HG03280 (cell line): ENCODE measurements around the gene GRIK4.
"Not testable (repeated sequence)": the region's sequence is repeated elsewhere in the genome, so short reads cannot be mapped to it uniquely, and the experiment has no call there.

ENCODE experiments used
- ATAC-seq: cut with Tn5 transposase; IDR thresholded peaks from one replicate; pipeline ENCODE4 v1.9.1; 2021; ENCODE audit warnings: mild to moderate bottlenecking, moderate library complexity; ENCODE audit not compliant: unreplicated experiment

GRIK4 gene, protein sequence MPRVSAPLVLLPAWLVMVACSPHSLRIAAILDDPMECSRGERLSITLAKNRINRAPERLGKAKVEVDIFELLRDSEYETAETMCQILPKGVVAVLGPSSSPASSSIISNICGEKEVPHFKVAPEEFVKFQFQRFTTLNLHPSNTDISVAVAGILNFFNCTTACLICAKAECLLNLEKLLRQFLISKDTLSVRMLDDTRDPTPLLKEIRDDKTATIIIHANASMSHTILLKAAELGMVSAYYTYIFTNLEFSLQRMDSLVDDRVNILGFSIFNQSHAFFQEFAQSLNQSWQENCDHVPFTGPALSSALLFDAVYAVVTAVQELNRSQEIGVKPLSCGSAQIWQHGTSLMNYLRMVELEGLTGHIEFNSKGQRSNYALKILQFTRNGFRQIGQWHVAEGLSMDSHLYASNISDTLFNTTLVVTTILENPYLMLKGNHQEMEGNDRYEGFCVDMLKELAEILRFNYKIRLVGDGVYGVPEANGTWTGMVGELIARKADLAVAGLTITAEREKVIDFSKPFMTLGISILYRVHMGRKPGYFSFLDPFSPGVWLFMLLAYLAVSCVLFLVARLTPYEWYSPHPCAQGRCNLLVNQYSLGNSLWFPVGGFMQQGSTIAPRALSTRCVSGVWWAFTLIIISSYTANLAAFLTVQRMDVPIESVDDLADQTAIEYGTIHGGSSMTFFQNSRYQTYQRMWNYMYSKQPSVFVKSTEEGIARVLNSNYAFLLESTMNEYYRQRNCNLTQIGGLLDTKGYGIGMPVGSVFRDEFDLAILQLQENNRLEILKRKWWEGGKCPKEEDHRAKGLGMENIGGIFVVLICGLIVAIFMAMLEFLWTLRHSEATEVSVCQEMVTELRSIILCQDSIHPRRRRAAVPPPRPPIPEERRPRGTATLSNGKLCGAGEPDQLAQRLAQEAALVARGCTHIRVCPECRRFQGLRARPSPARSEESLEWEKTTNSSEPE

GRCh38 chr11:120511116-120511819 is at the start of gene GRIK4:
TSS of gene GRIK4 (plus strand) at chr11:120511748. CDS start at chr11:120660319, 148,571 bp downstream.
- ATAC-seq: peak; percentile 89

GRCh38 chr11:120462825-120463224 is 48.7 kb upstream of the GRIK4 start:
- no peak for ATAC-seq

- no peak for ATAC-seq
Measured at GRCh38 chr11:120465921-120466534, 45.5 kb upstream of the GRIK4 start.

DNA sequence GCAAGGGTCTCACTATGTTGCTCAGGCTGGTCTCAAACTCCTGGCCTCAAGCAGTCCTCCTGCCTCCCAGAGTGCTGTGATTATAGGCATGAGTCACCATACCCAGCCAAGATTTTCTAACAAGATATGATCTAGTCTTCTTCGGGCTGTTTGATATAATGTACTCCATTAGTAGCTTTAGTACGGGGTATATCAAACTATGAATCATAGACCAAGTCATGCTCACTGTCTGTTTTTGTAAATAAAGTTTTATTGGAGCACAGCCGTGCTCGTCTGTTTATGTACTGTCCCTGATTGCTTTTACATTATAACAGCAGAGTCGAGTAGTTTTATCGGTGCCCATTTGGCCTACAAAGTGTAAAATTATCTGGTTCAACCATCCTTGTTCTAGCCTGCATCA is 43.9 kb upstream of the GRIK4 start:
- no peak for ATAC-seq

DNA sequence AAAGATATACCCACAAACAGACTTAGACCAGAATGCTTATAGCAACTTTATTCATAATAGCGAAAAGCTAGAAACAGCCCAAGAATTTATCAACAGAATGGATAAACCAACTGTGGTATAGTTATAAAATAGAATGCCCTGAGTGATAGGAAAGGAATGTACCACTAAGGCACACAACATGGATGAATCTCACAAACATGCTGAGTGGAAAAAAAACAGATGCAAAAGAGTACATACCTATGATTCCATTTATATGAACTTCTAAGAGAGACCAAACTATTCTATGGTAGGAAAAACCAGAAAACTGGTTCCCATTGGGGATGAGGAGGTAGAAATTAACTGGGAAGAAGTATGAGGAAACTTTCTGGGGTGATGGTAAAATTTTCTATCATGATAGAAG is 40.4 kb upstream of the GRIK4 start:
- ATAC-seq: no peak

DNA sequence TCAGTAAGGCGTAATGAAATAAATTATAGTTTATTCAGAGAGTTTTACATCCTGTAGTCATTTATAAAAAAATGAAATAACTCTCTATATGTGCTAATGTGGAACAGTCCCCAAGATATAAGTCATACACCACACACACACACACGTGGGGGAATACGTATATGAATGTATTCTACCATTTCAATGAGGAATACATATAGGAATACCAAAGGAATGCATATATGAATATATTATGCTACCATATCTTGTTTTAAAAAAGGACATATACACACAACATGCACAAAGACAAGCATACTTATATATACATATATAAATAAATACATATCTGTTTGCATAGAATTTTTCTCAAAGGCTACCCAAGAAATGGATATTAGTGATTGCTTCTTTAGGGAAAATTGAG is 39.6 kb upstream of the GRIK4 start:
- ATAC-seq: no peak

DNA sequence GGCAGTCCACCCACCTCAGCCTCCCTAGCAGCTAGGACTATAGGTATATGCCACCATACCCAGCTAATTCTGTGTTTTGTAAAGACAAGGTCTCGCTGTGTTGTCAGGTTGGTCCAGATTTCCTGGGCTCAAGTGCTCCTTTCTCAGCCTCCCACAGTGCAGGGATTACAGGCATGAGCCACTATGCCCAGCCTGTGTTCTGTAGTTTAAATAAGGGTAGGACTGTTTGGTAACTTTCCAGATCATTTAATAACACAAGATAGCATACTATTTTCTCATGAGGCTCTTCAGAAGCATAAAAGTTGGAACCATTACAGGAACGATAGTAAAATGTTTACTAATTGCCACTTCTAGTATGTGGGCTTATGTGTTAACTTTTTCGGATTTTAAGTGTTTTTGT is 38.0 kb upstream of the GRIK4 start:
- ATAC-seq: no peak

DNA sequence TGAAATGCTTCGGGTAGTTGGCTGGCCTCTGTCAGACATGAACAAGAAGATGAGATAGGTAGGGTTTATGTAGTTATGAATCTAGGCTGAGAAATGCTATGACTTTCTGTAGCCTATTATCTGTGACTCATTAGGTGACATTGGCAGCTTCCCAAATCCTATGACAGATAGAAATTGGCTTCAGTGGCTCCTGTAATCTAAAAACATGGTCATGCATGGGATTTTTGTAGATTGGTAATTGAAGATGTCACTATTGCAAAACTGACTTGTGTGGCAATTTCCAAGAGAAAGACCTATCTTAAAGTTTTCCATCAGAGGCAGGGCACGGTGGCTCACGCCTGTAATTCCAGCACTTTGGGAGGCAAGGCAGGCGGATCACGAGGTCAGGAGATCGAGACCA is 29.4 kb upstream of the GRIK4 start:
- no peak for ATAC-seq

DNA sequence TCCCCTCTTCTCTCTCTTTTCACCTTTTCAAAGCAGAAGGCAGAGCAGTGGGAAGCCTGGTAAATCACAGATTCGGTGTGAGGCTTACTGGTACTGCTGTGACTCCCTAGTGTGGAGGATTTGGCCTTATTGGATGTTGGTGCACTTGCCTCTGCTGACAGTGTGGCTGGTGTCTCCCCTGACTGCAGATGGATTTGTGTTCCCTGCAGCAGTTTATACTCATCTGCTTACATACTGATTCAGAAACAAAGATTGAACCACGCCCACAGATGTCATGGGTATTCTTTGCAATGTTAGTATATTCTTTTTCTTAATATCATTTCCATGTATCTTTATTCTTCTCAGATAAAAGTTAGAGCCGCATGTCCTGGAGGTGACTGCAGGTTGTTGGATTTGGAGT is 26.8 kb upstream of the GRIK4 start:
- no peak for ATAC-seq

GRCh38 chr11:120486138-120486537 is 25.4 kb upstream of the GRIK4 start:
- no peak for ATAC-seq

GRCh38 chr11:120489799-120490198 is 21.7 kb upstream of the GRIK4 start:
- no peak for ATAC-seq

DNA sequence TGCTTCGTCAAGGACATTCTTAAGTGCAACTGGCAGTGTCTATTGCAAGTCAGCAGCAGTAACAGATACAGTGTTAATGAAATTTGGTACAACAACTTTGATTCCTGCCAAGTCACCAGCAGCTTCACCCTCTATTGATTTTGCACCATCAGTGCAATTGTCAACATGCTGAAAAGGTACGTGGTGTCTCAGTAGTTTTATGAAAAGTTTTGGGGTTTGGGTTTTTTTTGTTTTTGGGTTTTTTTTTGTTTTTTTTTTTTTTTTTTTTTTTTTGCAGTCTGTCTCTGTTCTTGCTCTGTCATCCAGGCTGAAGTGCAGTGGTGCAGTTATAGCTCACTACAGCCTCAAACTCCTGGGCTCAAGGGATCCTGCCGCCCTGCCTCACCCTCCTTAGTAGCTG is 19.1 kb upstream of the GRIK4 start:
- ATAC-seq: no peak

DNA sequence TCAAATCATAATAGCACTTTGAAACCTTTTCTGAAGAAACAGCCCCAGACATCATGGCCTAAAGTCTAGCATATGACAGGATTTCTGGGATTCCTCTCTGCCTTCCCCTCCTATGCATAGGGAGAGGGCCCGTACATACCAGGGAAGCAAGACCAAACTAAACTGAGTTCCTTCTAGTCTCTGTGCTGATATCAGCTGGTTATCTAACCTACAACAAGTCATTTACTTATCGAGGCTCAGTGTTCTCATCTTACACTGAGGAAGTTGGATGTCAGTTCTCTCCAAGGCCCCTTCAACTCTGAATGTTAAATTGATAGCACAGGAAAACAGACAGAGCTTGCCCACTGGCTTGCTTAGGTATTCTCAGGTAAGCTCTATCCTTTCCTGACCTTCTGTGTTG is 17.0 kb upstream of the GRIK4 start:
- no peak for ATAC-seq

GRCh38 chr11:120499088-120499487 is 12.5 kb upstream of the GRIK4 start:
- ATAC-seq: no peak

DNA sequence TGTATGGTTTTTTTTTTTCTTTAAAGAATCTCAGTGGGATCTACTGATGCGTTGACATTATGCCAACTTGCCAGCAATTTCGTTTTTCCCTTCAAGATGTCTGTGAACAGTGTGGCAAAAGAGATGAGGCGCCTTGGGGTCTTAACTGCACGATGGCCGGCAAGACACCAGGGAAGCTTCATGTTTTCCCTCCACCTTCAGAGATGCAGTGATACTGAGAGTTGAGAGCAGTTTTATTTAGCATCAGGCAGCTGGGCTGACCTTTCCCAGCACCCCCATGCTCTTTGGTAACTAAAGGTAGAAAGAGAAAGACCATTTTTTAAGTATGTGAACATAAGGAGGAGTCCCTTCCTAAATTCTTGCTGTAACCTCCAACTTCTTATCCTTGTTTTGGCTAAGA is 11.7 kb upstream of the GRIK4 start:
- ATAC-seq: no peak

DNA sequence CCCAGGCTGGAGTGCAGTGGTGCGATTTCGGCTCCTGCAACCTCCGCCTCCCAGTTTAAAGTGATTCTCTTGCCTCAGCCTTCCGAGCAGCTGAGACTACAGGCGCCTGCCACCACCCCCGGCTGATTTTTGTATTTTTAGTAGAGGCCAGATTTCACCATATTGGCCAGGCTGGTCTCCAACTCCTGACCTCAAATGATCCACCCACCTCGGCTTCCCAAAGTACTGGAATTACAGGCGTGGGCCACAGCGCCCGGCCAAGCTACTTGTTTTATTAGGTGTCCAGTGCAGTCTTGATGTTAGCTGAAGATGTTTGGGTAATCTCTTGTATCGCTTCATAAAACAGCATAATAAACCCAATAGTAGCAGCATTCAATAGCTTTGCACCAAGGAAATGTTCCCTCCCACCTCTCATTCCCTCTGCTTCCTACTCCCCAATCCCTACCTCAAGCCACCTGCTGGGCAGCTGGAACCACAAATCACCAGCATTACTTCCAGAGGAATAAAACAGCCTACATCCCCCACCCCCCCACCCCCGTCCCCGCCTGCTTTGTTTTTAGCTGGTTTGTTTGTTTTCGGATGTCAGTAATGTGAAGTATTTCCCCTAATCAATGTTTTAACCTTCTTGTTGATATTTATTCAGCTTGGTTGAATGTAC is 11.0 kb upstream of the GRIK4 start:
- ATAC-seq: no peak

DNA sequence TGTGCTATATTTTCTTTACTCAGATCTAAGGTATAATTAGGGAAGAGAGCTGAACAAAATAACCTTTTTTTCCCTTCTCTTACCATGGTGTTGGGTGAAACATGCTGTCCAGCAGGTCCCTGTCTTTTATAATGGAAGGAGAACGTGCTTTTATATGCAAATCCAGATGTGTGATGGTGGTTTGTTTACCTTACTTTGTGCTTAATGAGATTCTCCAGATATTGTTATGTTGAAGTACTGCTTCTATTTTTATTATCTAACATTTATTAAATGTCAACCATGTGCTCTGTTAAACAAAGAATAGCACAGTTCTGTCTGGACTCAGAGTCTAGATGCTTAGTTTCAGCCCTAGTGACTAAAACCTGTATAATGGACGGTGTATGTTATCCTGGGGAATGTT is 10.1 kb upstream of the GRIK4 start:
- ATAC-seq: no peak

DNA sequence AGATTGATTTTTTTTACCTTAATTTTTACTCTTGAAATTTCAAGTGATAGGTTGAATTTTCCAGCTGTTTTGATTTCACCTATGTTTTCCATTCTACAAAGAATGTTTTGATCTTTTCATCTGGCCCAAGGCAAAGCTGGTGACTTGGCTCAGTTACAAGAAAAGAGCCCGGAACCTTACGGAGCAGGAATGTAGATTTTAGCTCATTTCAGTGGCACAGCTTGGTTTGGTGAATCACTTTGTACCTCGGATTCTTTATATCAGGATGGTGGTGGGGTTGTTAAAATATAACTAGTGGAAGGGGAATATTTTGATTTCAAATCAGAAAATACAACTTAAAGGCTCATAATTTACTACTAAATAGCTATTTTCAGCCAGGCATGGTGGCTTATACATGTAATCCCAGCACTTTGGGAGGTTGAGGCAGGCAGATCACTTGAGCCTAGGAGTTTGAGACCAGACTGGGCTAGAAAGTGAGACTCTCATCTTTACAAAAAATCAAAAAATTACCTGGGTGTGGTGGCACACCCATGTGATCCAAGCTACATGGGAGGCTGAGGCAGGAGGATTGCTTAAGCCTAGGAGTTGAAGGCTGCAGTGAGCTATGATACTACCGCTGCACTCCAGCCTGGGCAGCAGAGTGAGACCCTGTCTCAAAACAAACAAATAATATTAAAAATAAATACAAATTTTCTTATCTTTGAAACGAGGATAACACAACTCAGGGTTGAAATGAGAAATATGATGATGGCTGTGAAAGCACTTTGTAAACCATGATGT is 9.4 kb upstream of the GRIK4 start:
- no peak for ATAC-seq

DNA sequence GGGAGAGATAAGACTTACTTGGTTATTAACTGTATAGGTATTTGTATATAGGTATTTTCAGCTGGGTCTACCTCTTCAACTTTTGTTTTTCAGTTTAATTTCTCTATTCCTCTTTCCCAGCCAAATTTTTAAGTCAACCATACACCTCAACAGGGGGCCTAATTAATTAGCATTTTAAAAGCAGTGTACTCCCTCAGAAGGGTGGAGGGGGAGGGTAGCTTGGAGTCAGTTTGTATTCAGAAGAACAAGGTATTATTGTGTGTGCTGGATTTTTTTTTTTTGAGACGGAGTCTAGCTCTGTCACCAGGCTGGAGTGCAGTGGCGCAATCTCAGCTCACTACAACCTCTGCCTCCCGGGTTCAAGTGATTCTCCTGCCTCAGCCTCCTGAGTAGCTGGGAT is 8.0 kb upstream of the GRIK4 start:
- not testable (repeated sequence) for ATAC-seq
